Pons (tissue), 1 donor: ENCODE data around the gene PPIH.
A peak's percentile ranks its signal among the peaks of the same experiment; 100 is the strongest.
"Not testable (repeated sequence)": the region's sequence is repeated elsewhere in the genome, so short reads cannot be mapped to it uniquely, and the experiment has no call there.

ENCODE experiments used
- DNase-seq: peaks from one replicate; pipeline ENCODE4 v3.0.0-alpha.2; 2016; ENCODE audit warnings: low spot score

PPIH gene

GRCh38 chr1:42682739-42683531, 24.7 kb downstream of the PPIH start:
- peak; percentile 35 for DNase-seq

DNA sequence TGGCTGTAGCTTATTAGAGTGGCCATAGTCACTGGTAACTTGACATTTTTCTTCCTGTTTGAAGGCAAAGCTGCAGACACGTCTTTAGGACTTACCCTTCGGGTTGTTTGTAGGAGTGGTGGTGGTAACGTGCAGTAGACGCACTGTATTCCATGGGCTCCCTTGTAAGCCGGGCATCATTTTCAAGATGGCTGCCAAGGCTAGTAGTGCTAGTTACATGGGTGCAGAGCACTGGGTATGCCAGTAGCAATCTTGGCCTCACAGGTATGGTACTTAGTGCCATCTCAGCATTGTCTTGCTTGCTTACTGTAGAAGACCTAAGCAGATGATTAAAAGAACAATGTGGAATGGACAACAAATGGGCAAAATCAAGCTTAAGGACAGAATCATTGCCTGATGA, 25.9 kb downstream of the PPIH start:
- DNase-seq = peak; percentile 11

DNA sequence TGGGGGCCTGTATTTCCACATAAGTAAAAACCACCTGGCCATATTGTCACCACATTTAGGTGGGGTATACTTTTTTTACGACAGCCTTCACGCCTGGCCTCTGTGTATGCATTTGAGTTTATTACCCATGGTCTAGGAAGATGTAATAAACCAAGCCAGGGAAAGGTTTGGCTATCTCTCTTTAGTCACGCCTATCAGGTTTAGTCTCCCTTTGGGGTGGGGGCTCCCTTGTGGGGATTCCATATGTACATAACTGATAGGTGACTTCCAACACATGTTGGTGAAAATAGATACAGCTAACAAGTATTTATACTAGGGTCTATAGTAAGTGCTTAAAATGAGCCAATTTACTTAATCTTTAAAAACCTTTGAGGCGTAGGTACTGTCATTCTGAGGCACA, 28.2 kb downstream of the PPIH start:
- DNase-seq = no peak

DNA sequence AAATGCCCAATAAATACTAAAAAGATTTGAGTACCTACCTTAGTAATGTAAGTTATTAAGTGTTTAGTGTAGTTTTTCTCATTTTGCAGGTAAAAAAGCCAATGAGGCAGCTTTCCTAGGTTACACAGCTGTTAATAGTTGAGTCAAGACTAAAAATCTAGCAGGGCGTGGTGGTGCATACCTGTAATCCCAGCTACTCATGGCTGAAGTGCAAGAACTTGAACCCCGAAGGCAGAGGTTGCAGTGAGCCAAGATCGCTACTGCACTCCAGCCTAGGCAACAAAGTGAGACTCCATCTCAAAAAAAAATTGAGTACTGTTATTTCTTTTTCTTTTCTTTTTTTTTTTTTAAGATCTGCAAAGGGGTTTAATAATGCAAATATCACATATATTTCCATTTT, 31.7 kb downstream of the PPIH start:
- no peak for DNase-seq

DNA sequence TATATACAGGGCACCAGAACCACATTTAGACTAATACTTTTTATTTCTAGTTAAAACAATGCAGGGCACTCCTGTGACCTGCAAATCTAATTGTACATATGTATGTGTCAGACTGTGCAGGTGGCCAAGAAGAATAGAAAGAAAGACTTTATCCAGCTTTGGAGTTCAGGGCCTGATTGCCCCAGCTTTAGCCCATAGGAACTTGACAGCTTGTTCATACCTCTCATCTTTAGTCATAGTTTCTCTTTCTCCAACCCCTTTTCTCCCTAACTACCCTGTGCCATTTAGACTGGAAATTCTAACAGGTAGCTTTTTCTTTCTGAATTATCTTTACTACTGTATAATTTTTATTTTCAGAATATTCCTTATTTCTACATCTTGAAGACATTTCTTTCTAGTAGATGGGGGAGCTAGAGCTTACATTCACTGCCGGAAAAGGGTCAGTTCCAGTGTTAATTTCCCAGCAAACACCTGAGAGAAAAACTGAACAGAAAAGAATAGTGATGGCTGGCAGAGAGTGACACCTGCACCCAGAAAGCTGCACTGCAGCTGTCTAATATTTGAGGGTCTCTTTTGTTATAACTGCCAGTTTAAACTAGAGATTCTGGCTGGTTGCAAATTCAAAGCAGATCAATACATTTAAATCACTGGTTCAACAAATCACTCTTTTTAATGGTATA, 32.4 kb downstream of the PPIH start:
- DNase-seq = no peak

- no peak for DNase-seq
Measured at GRCh38 chr1:42691157-42691498, 32.9 kb downstream of the PPIH start.

DNA sequence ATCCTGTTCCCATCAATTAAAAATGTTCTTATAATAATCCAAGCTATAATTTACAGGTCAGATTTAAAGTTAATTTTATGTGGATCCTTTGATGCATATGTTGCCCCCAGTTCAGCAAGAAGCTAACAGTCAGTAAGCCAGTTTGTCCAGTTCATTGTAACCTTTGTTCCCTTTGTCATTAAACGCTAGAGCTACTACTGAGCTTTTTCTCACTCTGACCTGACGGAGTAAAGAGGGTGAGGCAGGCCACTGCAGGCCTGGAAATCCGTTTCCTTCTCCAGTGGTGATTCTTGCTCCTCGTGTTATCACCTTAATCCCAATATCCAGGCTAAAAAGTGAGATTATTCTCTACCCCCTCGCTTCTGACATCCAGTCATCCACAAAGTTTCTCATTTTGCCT, 34.2 kb downstream of the PPIH start:
- DNase-seq = no peak

DNA sequence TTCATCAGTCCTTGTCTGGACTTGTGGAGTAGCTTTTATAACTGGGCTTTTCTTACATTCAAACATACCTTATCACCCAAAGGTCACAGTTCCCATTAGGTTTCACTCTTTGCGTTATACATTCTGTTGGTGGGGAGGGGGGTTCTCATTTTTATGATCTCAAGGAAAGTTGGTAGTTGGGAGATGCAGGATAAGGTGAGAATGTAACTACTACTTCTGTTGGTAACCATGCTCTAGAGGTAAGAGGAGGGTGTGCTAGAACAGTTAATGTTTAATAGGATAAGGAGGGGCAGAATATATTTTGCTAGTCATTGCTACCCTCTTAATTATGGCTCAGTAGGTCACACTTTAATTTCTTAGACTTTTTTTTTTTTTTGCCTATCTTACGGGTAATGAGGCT, 34.7 kb downstream of the PPIH start:
- no peak for DNase-seq

- DNase-seq = no peak
Measured at GRCh38 chr1:42698081-42698813, 40.0 kb downstream of the PPIH start.

DNA sequence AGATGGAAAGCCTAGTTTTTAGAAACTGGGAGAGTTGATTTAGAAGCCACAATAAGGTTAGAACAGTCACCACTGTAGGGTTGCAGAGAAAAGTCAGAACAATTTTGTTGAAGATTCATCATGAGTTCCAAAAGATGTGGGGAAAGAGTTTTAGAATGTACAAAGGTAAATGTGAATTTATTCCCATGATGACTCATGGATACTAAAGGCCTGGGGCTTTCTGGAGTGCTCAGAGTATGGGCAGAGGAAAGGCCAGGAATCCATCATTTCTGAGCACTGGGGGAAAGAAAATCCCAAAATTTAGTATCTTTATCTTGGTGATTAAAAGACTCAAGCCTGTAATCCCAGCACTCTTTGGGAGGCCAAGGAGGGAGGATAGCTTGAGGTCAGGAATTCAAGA, 41.8 kb downstream of the PPIH start:
- no peak for DNase-seq

GRCh38 chr1:42703888-42704464, 45.8 kb downstream of the PPIH start:
- DNase-seq = no peak

DNA sequence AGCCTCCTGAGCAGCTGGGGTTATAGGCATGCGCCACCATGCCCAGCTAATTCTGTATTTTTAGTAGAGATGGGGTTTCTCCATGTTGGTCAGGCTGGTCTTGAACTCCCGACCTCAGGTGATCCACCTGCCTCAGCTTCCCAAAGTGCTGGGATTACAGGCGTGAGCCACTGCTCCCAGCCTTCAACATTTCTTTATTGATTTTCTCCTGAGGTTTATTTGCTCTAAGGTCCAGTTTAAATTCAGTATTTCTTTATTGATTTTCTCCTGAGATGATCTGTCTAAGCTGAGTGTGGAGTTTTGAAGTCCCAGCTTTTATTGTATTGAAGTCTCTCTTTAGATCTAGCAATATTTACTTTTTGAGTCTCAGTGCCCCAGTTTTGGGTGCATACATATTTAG, 54.6 kb downstream of the PPIH start:
- not testable (repeated sequence) for DNase-seq

DNA sequence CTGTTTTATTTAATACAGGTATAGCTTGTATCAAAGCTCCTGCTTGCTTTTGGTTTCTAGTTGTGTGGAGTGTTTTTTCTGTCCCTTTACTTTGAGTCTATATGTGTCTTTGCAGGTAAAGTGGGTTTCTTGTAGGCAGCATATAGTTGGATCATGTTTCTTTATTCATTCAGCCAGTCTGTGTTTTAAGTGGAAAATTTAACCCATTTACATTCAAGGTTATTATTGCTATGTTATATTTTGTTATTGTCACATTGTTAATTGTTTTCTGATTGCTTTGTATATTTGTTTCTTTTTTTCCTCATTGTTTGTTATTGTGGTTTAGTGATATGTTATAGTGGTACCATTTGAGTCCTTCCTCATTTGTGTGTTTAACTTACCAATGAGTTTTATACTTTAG, 55.1 kb downstream of the PPIH start:
- DNase-seq = no peak

- not testable (repeated sequence) for DNase-seq
Measured at GRCh38 chr1:42714441-42714840, 56.2 kb downstream of the PPIH start.

GRCh38 chr1:42720868-42721267, 62.6 kb downstream of the PPIH start:
- DNase-seq = no peak

- DNase-seq = no peak
Measured at GRCh38 chr1:42721926-42722325, 63.7 kb downstream of the PPIH start.

DNA sequence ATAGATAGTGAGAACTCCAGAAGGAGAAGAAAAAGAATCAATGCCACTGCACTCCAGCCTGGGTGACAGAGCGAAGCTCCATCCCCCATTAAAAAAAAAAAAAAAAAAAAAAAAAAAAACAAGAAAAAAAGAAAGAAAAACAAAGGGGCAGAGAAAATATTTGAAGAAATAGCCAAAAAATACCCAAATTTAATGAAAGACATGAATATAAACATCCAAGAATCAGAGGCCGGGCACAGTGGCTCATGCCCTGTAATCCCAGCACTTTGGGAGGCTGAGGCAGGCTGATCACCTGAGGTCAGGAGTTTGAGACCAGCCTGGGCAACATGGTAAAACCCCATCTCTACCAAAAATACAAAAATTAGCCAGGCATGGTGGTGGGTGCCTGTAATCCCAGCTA, 64.2 kb downstream of the PPIH start:
- not testable (repeated sequence) for DNase-seq

GRCh38 chr1:42723511-42723910, 65.3 kb downstream of the PPIH start:
- no peak for DNase-seq

DNA sequence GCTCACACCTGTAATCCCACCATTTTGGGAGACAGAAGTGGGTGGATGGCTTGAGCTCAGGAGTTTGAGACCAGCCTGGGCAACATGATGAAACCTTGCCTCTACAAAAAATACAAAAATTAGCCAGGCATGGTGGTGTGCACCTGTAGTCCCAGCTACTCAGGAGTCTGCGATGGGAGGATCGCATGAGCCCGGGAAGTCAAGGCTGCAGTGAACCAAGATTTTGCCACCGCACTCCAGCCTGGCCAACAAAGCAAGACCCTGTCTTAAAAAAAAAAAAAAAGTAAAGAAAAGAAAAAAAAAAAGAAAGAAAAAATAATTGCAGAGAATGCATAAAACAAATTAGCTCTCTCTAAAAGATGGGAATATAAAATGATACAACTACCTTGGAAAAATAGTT, 67.6 kb downstream of the PPIH start:
- DNase-seq = not testable (repeated sequence)
